Thoracic aorta (tissue), 2 donors: Measurements from ENCODE around the gene GGTLC2. TPM values are rescaled to one million over a fixed set of nuclear protein-coding genes. Genes with fewer than 3 reads are reported as not detected.
"Not testable (repeated sequence)": the region's sequence is repeated elsewhere in the genome, so short reads cannot be mapped to it uniquely, and the experiment has no call there.

Source experiments
- ATAC-seq: fragments of 150-250 bp; one replicate; pipeline ENCODE4 v1.8.0; 2017; ENCODE audit warnings: low read depth; ENCODE audit not compliant: insufficient number of reproducible peaks, low FRiP score
- DNase-seq: peaks from one replicate; pipeline ENCODE4 v3.0.0-alpha.2; 2020; ENCODE audit warnings: low spot score
- H3K27ac ChIP-seq, 2 donors: fragments of 200-600 bp; sonication (generic); 1 replicate in 1 of 2; 2 replicates in 1 of 2; pipeline ENCODE4 v1.5.1; 2016; ENCODE audit warnings: mild to moderate bottlenecking in 2 of 2, moderate library complexity in 2 of 2
- H3K27me3 ChIP-seq: fragments of 200-600 bp; sonication (generic); replicated peaks from 2 replicates; pipeline ENCODE4 v1.6.0; 2016; ENCODE audit warnings: mild to moderate bottlenecking; ENCODE audit not compliant: insufficient read depth
- H3K36me3 ChIP-seq: fragments of 200-600 bp; sonication (generic); one replicate; pipeline ENCODE4 v1.5.1; 2016
- H3K4me1 ChIP-seq, 2 donors: fragments of 200-600 bp; sonication (generic); 1 replicate in 1 of 2; 2 replicates in 1 of 2; pipeline versions ENCODE4 v1.5.1 to v1.6.0; 2016; ENCODE audit warnings: low read depth in 2 of 2, mild to moderate bottlenecking in 1 of 2; ENCODE audit not compliant: control insufficient read depth in 1 of 2
- H3K4me3 ChIP-seq: fragments of 200-600 bp; sonication (generic); 2 replicates; pipeline ENCODE4 v1.5.1; 2016; ENCODE audit warnings: mild to moderate bottlenecking
- H3K9me3 ChIP-seq: fragments of 200-600 bp; sonication (generic); 2 replicates; pipeline ENCODE4 v1.5.1; 2016
- total RNA-seq, 2 donors: library from RNA; depleted of rRNA; stranded (reverse); fragments of >200 nt; gene quantifications; one replicate each; pipeline versions ENCODE4 v1.1.0 to v1.2.3, GENCODE V29; 2016
- TF ChIP-seq, protein P1 (sequence below): fragments of 200-600 bp; sonication (generic); IDR thresholded peaks from one replicate; pipeline ENCODE4 v1.5.1; 2019; ENCODE audit warnings: antibody characterized with exemption

Gene GGTLC2
- total RNA-seq, 2 donors from 2014 or later: not detected

DNA sequence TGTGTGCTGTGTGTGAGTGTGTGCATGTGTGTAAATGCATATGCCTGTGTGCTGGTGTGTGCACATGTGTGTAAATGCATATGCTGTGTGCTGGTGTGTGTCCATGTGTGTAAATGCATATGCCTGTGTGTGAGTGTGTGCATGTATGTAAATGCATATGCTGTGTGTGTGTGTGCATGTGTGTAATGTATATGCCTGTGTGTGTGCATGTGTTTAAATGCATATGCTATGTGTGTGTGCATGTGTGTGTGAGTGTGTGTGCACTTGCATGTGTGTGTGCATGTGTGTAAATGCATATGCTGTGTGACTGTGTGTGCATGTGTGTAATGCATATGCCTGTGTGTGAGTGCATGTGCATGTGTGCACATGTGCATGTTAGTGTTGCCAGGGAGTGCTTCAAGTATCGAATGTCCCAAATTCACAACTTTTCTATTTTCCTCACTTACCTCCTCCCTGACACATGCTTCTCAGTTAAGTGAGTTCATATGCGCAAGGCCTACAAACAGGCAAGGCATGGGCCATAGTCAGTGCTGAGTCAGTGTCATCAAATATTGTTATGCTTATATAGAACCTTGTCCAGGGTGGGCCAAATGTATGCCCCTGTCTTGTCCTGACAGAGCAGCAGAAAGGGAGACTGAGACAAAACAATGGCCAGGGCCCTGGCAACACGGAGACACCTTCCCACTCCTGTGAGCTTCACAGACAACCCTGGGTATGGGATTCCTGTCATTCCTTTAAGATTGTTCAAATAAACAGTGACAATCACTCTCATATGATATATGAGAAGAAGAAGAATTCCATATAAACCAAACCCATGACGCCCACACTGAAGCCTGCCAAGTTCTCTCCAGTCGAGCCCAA is 38.6 kb downstream of the GGTLC2 start:
- no peak overlapping the region for H3K27ac ChIP-seq
- no peak overlapping the region for H3K4me3 ChIP-seq
- no peaks in the 10 kb centered on the region for H3K4me1 ChIP-seq
- no peaks in the 10 kb centered on the region for H3K36me3 ChIP-seq
- DNase-seq (no peak), ATAC-seq (no peak)
- TF ChIP-seq, protein P1, sequence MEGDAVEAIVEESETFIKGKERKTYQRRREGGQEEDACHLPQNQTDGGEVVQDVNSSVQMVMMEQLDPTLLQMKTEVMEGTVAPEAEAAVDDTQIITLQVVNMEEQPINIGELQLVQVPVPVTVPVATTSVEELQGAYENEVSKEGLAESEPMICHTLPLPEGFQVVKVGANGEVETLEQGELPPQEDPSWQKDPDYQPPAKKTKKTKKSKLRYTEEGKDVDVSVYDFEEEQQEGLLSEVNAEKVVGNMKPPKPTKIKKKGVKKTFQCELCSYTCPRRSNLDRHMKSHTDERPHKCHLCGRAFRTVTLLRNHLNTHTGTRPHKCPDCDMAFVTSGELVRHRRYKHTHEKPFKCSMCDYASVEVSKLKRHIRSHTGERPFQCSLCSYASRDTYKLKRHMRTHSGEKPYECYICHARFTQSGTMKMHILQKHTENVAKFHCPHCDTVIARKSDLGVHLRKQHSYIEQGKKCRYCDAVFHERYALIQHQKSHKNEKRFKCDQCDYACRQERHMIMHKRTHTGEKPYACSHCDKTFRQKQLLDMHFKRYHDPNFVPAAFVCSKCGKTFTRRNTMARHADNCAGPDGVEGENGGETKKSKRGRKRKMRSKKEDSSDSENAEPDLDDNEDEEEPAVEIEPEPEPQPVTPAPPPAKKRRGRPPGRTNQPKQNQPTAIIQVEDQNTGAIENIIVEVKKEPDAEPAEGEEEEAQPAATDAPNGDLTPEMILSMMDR: no peak
- H3K9me3 ChIP-seq: no peaks in the 10 kb centered on the region
- no peaks in the 10 kb centered on the region for H3K27me3 ChIP-seq

DNA sequence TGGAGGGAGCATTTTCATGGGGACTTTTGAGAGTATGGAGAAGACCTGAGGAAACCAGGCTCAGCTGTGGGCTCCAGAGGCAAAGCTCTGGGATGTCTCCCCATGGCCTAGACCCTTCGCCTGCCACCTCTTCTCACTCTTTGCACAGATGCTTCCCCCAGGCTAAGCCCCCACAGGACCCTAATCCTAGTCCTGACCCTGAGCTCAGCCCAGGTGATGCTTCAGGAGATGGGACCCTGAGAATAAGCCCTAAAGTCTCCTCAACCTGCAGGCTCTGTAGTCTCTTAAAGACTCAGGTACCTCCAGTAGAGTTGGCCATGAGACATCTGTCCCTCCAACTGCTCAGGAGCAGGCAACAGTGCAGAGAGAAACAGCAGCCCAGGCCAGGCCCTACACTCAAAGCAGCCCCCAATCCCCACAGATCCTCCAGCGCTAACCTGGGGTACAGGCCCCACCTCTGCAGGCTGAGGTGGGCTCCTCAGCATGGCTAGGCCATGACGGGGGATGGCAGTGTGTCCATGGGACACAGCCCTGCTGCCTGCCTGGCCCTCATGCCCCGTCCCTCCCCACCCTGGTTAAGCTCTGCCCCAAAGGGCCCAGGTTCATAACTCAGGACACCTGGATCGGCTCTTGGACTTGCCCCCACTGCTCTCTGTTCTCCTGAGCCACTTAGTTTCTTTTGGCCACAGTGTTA is 39.4 kb downstream of the GGTLC2 start:
- TF ChIP-seq, protein P1: no peak
- DNase-seq (no peak), ATAC-seq (no peak)
- no peaks in the 10 kb centered on the region for H3K4me1 ChIP-seq
- H3K27me3 ChIP-seq: no peaks in the 10 kb centered on the region
- H3K27ac ChIP-seq: no peak overlapping the region
- no peak overlapping the region for H3K4me3 ChIP-seq
- no peaks in the 10 kb centered on the region for H3K36me3 ChIP-seq
- no peaks in the 10 kb centered on the region for H3K9me3 ChIP-seq

DNA sequence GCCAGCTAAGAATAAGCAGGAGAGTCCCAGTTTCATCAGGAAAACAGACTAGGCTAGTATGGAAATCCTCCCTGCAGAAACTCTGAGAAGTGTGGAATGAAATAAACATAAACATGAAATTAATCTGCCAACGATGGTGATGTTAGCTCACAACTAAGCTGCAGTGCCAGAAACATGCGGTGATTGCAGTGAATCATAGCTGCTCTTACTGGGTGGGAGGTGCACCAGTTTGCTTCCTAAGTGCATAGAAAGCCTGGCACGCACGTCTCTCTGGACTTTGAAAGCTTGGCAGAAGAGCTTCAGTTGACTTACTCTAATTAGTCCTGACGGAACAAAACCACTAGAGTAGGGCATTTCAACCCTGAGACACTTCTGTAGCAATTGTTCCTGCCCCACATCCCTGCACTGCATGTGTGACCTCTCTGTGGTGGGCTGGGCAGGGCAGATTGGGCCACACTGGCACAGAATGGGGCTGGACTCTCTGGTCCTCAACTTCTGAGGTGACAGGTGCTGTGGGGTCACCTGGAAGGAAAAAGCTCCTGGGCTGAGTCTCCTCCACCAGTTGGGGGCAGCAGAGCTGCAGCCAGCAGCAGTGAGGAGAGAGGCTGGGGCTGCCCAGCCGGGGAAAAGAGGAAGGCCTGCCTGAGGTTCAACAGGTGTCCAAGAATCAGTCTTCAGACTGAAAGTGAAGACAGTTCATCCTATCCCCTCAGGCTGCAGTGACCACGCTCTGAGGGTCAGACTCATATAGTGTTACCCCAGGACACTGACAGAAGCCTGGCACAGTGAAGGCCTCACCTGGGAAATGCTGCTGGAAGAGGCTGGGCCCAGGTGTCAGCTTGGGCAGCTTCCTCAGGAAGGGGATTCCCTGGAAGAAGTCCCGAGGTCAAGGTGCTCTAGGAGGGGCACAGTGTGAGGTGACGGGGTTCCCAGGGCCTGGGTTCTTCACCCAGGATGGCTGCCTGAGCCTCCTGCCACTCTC is 40.5 kb downstream of the GGTLC2 start:
- Histone ChIP-seq H3K27ac (no peak overlapping the region), H3K27me3 (no peaks in the 10 kb centered on the region), H3K4me1 (no peaks in the 10 kb centered on the region), H3K9me3 (no peaks in the 10 kb centered on the region), H3K4me3 (no peak overlapping the region), H3K36me3 (no peaks in the 10 kb centered on the region)
- ATAC-seq (no peak), DNase-seq (no peak)
- TF ChIP-seq, protein P1: no peak

DNA sequence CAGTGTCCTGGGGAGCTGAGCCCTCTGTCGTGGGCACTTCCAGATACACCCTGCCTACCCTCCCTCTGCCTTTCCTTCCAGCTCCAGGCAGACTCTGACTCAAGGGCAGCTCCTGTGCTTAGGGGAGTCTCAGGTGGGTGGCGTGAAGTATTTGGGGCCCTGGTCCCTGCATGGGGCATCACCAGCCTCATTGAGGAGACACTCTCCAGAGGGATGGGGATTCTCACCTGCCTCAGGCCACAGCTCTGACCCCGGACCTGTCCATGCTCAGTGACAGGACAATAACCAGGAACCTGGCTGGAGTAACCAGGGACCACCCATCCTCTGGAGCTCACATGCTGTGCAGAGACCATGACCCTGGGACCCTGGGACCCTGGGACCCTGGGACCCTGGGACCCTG is 41.2 kb downstream of the GGTLC2 start:
- TF ChIP-seq, protein P1: no peak
- no peak overlapping the region for H3K27ac ChIP-seq
- no peaks in the 10 kb centered on the region for H3K4me1 ChIP-seq
- DNase-seq: no peak
- no peaks in the 10 kb centered on the region for H3K36me3 ChIP-seq
- ATAC-seq: no peak
- no peaks in the 10 kb centered on the region for H3K9me3 ChIP-seq
- no peak overlapping the region for H3K4me3 ChIP-seq
- H3K27me3 ChIP-seq: no peaks in the 10 kb centered on the region

DNA sequence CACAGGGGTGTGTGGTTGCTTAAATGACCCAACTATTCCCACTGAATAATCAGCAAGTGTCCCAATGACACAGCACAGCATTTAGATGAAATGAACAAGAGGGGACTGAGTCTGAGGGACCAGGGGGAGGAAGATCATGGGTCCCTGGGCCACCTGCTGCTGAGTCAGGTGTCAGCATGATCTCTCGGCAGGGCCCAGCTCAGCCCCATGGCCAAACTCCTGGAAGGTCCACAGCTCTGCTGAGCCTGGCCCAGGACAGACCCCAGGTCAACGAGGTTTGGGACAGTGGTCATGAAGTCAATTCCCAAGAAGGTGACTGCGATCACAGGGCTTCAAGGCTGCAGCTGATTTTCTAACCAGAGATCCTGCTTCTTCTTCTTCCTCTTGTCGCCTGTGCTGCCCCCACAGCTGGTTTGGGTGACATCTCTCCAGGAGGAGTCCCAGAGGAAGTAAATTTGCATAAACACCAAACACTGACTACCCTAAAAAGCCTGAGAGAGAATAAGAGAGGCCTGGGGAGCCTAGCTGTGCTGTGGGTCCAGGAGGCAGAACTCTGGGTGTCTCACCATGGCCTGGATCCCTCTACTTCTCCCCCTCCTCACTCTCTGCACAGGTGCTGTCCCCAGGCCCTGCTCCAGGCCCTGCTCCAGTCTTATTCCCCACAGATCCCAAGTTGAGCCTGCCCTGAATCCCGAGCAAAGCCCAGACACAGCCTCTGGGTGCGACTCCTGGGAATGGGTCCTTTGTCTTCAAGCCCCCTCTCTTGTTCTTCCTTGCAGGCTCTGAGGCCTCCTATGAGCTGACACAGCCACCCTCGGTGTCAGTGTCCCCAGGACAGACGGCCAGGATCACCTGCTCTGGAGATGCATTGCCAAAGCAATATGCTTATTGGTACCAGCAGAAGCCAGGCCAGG is 42.0 kb downstream of the GGTLC2 start:
- not testable (repeated sequence) for H3K4me1 ChIP-seq, H3K27ac ChIP-seq, H3K4me3 ChIP-seq, DNase-seq, ATAC-seq, H3K9me3 ChIP-seq, H3K36me3 ChIP-seq, H3K27me3 ChIP-seq
